ENCODE results near the gene BAHCC1.

DNA sequence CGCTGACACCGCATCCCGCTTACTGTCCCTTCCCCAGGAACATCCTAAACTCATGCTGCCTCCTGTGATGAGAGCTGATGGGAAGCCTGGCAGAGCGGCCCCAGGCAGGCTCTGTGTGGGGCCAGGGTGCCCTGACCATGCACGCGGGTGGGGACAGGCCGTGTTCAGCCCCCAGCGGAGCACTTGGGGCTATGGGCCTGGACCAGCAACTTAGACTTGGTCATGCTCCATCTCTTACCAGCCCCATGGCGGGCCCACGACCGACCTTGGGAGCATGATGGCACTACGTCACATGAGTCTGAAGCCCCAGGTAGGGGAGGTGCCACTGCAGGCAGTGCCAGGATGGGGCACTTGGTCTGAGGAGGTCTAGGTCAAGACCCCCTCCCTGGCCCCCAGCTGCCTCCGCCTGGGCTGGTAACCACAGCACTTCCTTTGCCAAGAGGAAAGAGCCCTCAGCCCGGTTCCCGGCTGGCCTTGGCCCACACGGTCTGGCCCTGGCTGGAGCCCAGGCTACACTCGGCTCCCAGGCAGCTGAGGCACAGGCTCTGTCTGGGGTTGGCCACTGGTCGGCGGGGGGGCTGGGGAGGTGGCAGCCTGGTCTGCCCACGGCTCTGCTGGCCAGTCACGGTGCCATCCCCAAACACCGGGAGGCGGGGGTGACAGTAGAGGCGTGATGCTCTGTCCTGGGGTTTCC lies 25.7 kb downstream of the BAHCC1 start:
- TF ChIP-seq MAX (IDR thresholded peaks at IDR 0.05) (no peak), TEAD4 (IDR thresholded peaks at IDR 0.05) (no peak), CEBPB (IDR thresholded peaks at IDR 0.05) (no peak), TAF1 (IDR thresholded peaks at IDR 0.05; ENCODE audit: low read depth) (no peak), EP300 (IDR thresholded peaks at IDR 0.05; ENCODE audit: borderline replicate concordance) (no peak), CREB1 (IDR thresholded peaks at IDR 0.05; ENCODE audit: low read depth) (no peak), NFIC (IDR thresholded peaks at IDR 0.05) (no peak), TCF12 (IDR thresholded peaks at IDR 0.05; ENCODE audit: low read depth) (no peak)
- TF ChIP-seq, protein P1, sequence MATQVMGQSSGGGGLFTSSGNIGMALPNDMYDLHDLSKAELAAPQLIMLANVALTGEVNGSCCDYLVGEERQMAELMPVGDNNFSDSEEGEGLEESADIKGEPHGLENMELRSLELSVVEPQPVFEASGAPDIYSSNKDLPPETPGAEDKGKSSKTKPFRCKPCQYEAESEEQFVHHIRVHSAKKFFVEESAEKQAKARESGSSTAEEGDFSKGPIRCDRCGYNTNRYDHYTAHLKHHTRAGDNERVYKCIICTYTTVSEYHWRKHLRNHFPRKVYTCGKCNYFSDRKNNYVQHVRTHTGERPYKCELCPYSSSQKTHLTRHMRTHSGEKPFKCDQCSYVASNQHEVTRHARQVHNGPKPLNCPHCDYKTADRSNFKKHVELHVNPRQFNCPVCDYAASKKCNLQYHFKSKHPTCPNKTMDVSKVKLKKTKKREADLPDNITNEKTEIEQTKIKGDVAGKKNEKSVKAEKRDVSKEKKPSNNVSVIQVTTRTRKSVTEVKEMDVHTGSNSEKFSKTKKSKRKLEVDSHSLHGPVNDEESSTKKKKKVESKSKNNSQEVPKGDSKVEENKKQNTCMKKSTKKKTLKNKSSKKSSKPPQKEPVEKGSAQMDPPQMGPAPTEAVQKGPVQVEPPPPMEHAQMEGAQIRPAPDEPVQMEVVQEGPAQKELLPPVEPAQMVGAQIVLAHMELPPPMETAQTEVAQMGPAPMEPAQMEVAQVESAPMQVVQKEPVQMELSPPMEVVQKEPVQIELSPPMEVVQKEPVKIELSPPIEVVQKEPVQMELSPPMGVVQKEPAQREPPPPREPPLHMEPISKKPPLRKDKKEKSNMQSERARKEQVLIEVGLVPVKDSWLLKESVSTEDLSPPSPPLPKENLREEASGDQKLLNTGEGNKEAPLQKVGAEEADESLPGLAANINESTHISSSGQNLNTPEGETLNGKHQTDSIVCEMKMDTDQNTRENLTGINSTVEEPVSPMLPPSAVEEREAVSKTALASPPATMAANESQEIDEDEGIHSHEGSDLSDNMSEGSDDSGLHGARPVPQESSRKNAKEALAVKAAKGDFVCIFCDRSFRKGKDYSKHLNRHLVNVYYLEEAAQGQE (IDR thresholded peaks at IDR 0.05; ENCODE audit: low read depth): no peak
